ENCODE data around the gene RNF220. TPM values are rescaled to one million over a fixed set of nuclear protein-coding genes. Genes with fewer than 3 reads are reported as not detected.
A peak's percentile ranks its signal among the peaks of the same experiment; 100 is the strongest.

Gene RNF220
- total RNA-seq, 1 experiment from 2014 or later, result 128 TPM

DNA sequence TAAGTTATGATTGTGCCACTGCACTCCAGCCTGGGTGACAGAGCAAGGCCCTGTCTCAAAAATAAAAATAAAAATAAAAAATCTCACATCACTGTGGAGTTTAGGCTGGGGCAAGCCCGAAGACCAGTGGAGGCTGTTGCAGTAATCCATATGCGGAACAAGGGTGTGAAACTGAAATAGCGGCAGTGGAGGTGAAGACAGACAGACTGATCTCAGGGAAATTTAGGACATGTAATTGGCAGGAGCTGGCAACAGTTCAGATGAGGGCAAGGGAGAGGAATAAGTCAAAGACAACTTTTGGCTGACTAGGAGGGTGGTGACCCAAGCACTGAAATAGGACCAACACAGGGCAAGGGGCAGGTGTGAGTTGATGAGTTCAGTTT lies 277.8 kb downstream of the RNF220 start (continued):
- TF ChIP-seq, protein P1, sequence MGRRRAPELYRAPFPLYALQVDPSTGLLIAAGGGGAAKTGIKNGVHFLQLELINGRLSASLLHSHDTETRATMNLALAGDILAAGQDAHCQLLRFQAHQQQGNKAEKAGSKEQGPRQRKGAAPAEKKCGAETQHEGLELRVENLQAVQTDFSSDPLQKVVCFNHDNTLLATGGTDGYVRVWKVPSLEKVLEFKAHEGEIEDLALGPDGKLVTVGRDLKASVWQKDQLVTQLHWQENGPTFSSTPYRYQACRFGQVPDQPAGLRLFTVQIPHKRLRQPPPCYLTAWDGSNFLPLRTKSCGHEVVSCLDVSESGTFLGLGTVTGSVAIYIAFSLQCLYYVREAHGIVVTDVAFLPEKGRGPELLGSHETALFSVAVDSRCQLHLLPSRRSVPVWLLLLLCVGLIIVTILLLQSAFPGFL (CRISPR knock-in tag; IDR thresholded peaks at IDR 0.05; ENCODE audit: borderline replicate concordance), result no peak
- TF ChIP-seq SP1 (CRISPR knock-in tag; conservative IDR thresholded peaks at IDR 0.05), result no peak

DNA sequence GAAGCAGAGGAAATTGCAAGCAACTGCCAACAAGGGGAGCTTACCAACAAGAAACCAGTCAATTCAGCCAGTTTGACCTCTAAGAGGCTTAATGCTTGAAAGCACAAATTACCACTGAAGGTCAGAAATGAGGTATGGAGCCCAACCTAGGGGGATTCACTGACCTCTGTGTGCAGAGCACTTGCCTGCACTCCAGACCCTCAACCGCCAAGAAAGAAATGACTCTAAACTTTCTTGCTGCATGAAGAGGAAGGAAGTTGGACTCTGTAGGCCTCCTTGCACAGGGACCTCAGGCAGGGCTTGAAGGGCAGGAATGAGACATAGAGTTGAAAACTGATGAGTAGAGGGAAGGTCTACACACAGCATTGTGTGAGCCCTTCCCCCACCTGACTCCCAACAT lies 279.5 kb downstream of the RNF220 start:
- Mint-ChIP-seq H3K36me3 (0 out of 2 replicates have a peak, but pooled peaks cover 4% of the 10 kb centered on the region), H3K4me1 (peaks cover 45% of the 10 kb centered on the region), H3K27ac (no peak overlapping the region), H3K27me3 (ENCODE audit: low read depth) (no peaks in the 10 kb centered on the region), H3K4me3 (no peak overlapping the region), H3K9me3 (no peaks in the 10 kb centered on the region)
- DNase-seq (ENCODE audit: low spot score) (no peak), ATAC-seq (no peak)
- ChIA-PET POLR2A (interaction anchor here (1.6 kb wide), 1 partner anchor 10 kb away, joined by 4 read pairs; the partner anchor contains the start of genes ARMH1 and TMEM53), CTCF (interaction anchor here (1.0 to 2.1 kb wide), 2 partner anchors 11 to 31 kb away, joined by 4 to 6 read pairs; partner anchors contain the start of genes ARMH1 and TMEM53)
- no peak for TF ChIP-seq NR1H2 (CRISPR knock-in tag; IDR thresholded peaks at IDR 0.05)
- TF ChIP-seq, protein P2, sequence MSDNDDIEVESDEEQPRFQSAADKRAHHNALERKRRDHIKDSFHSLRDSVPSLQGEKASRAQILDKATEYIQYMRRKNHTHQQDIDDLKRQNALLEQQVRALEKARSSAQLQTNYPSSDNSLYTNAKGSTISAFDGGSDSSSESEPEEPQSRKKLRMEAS (CRISPR knock-in tag; IDR thresholded peaks at IDR 0.05), result no peak
- TF ChIP-seq, protein P3, sequence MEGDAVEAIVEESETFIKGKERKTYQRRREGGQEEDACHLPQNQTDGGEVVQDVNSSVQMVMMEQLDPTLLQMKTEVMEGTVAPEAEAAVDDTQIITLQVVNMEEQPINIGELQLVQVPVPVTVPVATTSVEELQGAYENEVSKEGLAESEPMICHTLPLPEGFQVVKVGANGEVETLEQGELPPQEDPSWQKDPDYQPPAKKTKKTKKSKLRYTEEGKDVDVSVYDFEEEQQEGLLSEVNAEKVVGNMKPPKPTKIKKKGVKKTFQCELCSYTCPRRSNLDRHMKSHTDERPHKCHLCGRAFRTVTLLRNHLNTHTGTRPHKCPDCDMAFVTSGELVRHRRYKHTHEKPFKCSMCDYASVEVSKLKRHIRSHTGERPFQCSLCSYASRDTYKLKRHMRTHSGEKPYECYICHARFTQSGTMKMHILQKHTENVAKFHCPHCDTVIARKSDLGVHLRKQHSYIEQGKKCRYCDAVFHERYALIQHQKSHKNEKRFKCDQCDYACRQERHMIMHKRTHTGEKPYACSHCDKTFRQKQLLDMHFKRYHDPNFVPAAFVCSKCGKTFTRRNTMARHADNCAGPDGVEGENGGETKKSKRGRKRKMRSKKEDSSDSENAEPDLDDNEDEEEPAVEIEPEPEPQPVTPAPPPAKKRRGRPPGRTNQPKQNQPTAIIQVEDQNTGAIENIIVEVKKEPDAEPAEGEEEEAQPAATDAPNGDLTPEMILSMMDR (IDR thresholded peaks at IDR 0.05), result no peak
- TF ChIP-seq ETV6 (CRISPR knock-in tag; IDR thresholded peaks at IDR 0.05), result no peak
- TF ChIP-seq PRRX2 (CRISPR knock-in tag; IDR thresholded peaks at IDR 0.05), result no peak
- no peak for TF ChIP-seq RORB (CRISPR knock-in tag; IDR thresholded peaks at IDR 0.05)
- TF ChIP-seq, protein P4, sequence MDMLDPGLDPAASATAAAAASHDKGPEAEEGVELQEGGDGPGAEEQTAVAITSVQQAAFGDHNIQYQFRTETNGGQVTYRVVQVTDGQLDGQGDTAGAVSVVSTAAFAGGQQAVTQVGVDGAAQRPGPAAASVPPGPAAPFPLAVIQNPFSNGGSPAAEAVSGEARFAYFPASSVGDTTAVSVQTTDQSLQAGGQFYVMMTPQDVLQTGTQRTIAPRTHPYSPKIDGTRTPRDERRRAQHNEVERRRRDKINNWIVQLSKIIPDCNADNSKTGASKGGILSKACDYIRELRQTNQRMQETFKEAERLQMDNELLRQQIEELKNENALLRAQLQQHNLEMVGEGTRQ (CRISPR knock-in tag; IDR thresholded peaks at IDR 0.05), result no peak
- TF ChIP-seq CREB1 (CRISPR knock-in tag; IDR thresholded peaks at IDR 0.05), result no peak
- no peak for TF ChIP-seq SOX15 (CRISPR knock-in tag; IDR thresholded peaks at IDR 0.05)
- TF ChIP-seq SMAD4 (CRISPR knock-in tag; IDR thresholded peaks at IDR 0.05), result no peak

DNA sequence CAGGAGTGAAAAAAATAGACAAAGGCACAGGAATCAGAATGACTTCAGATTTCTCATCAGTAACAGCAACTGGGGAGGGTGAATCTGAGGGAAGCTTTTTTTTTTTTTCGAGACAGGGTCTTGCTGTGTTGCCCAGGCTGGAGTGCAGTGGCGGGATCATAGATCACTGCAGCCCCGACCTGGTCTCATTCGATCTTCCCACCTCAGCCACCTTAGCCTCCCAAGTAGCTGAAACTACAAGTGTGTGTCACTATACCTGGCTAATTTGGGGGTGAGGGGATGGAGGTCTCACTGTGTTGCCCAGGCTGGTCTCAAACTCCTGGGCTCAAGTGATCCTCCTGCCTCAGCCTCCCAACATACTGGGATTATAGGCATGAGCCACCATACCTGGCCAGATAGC lies 280.2 kb downstream of the RNF220 start:
- no peaks in the 10 kb centered on the region for H3K9me3 Mint-ChIP-seq
- no peak for DNase-seq (ENCODE audit: low spot score)
- H3K4me3 Mint-ChIP-seq, result no peak overlapping the region
- no peaks in the 10 kb centered on the region for H3K36me3 Mint-ChIP-seq
- CTCF ChIA-PET, result interaction anchor here (1.4 kb wide), 1 partner anchor 18 kb away, joined by 4 read pairs; no protein-coding TSS in a partner anchor
- POLR2A ChIA-PET, result interaction anchor here (1.6 kb wide), 1 partner anchor 11 kb away, joined by 4 read pairs; the partner anchor contains the start of genes ARMH1 and TMEM53
- TF ChIP-seq, protein P5, sequence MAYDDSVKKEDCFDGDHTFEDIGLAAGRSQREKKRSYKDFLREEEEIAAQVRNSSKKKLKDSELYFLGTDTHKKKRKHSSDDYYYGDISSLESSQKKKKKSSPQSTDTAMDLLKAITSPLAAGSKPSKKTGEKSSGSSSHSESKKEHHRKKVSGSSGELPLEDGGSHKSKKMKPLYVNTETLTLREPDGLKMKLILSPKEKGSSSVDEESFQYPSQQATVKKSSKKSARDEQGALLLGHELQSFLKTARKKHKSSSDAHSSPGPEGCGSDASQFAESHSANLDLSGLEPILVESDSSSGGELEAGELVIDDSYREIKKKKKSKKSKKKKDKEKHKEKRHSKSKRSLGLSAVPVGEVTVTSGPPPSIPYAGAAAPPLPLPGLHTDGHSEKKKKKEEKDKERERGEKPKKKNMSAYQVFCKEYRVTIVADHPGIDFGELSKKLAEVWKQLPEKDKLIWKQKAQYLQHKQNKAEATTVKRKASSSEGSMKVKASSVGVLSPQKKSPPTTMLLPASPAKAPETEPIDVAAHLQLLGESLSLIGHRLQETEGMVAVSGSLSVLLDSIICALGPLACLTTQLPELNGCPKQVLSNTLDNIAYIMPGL (CRISPR knock-in tag; IDR thresholded peaks at IDR 0.05), result no peak
- TF ChIP-seq ZNF121 (CRISPR knock-in tag; IDR thresholded peaks at IDR 0.05), result peak; percentile 96
- no peak for TF ChIP-seq NFATC4 (CRISPR knock-in tag; IDR thresholded peaks at IDR 0.05)
- H3K27ac Mint-ChIP-seq, result no peak overlapping the region
- no peaks in the 10 kb centered on the region for H3K27me3 Mint-ChIP-seq (ENCODE audit: low read depth)
- peaks cover 48% of the 10 kb centered on the region for H3K4me1 Mint-ChIP-seq
- no peak for ATAC-seq

- no peaks in the 10 kb centered on the region for H3K36me3 Mint-ChIP-seq
- no peak overlapping the region for H3K27ac Mint-ChIP-seq
- POLR2A ChIA-PET, result interaction anchor here (1.6 kb wide), 1 partner anchor 12 kb away, joined by 4 read pairs; the partner anchor contains the start of genes ARMH1 and TMEM53
- CTCF ChIA-PET, result interaction anchor here (1.4 kb wide), 1 partner anchor 17 kb away, joined by 4 read pairs; no protein-coding TSS in a partner anchor
- H3K27me3 Mint-ChIP-seq (ENCODE audit: low read depth), result no peaks in the 10 kb centered on the region
- ATAC-seq (no peak), DNase-seq (ENCODE audit: low spot score) (no peak)
- no peaks in the 10 kb centered on the region for H3K9me3 Mint-ChIP-seq
- H3K4me1 Mint-ChIP-seq, result peaks cover 48% of the 10 kb centered on the region
- no peak overlapping the region for H3K4me3 Mint-ChIP-seq
- TF ChIP-seq, protein P1 (CRISPR knock-in tag; IDR thresholded peaks at IDR 0.05; ENCODE audit: borderline replicate concordance), result no peak
- no peak for TF ChIP-seq TEAD1 (CRISPR knock-in tag; IDR thresholded peaks at IDR 0.05)
- TF ChIP-seq GTF2I (CRISPR knock-in tag; conservative IDR thresholded peaks at IDR 0.05), result no peak
- TF ChIP-seq ZNF138 (CRISPR knock-in tag; conservative IDR thresholded peaks at IDR 0.05), result no peak
- TF ChIP-seq ZNF317 (CRISPR knock-in tag; IDR thresholded peaks at IDR 0.05; ENCODE audit: borderline replicate concordance, low read depth), result no peak
- no peak for TF ChIP-seq IRF2 (CRISPR knock-in tag; IDR thresholded peaks at IDR 0.05; ENCODE audit: borderline replicate concordance, low read depth)
- no peak for TF ChIP-seq ZNF219 (CRISPR knock-in tag; IDR thresholded peaks at IDR 0.05; ENCODE audit: borderline replicate concordance)
- no peak for TF ChIP-seq ZNF281 (CRISPR knock-in tag; IDR thresholded peaks at IDR 0.05)
These were observed 280.8 kb downstream of the RNF220 start for GRCh38 chr1:44685881-44686280.

All from WTC11 (cell line).